Stimulated activated naive CD8-positive, alpha-beta T cell treated with anti-CD3 and anti-CD28 coated beads, Interleukin-15, amount 100 ng/mL, for 72 hours (primary cell): ENCODE measurements around the gene CAGE1.

Source experiments
- ATAC-seq: fragments of 150-1000 bp; cut with Tn5 transposase; 2 replicates; pipeline ENCODE4 v1.10.0; 2021; ENCODE audit warnings: mild to moderate bottlenecking, moderate library complexity
- DNase-seq, 2 donors: peaks; one replicate each; pipeline ENCODE4 v3.0.0; 2021 to 2022
- H3K27ac Mint-ChIP-seq, 2 donors: one replicate each; pipeline ENCODE4 v1.8.0; 2022; ENCODE audit warnings: mild to moderate bottlenecking in 2 of 2, mixed read lengths in 2 of 2, moderate library complexity in 2 of 2
- H3K27me3 Mint-ChIP-seq: one replicate; pipeline ENCODE4 v1.8.0; 2022; ENCODE audit warnings: mixed read lengths
- H3K4me1 Mint-ChIP-seq: one replicate; pipeline ENCODE4 v1.8.0; 2022; ENCODE audit warnings: mild to moderate bottlenecking, mixed read lengths
- H3K4me3 Mint-ChIP-seq, 2 donors: one replicate each; pipeline ENCODE4 v1.8.0; 2022; ENCODE audit warnings: mild to moderate bottlenecking in 2 of 2, mixed read lengths in 2 of 2, moderate library complexity in 1 of 2
- H3K9me3 Mint-ChIP-seq, 2 donors: one replicate each; pipeline ENCODE4 v1.8.0; 2022; ENCODE audit warnings: mixed read lengths in 2 of 2

Gene CAGE1

DNA sequence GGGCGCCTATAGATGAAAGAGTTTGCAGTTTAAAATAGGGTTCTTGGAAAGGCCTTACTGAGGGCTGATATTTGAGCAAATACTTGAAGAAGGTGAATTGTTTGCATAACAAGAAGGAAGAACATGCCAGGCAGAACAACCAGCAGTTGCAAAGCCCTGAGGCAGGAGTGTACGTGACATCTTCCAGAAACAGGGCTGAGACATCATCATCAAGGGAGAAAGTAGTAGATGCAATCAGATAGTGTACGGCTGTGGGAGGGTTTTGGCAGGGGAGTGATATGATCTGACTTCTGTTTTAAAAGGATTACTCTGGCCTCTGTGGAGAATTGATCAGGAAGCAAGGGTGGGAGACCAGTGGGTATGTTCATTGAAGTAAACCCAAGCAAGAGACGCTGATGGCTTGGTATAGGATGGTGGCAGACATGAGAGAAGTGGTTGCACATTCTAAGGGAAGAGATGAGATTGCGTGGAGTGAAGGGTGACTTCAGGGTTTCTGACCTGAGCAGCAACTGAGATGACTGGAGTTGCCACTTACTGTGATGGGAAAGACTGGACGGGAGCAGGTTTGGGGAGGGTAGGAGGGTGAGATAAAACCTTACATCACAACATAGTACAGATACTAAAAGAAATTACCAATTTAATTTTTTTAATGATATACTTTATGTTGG is 28.8 kb upstream of the CAGE1 start:
- no peak overlapping the region for H3K27ac Mint-ChIP-seq
- no peaks in the 10 kb centered on the region for H3K27me3 Mint-ChIP-seq
- no peak overlapping the region for H3K4me3 Mint-ChIP-seq
- ATAC-seq (no peak), DNase-seq (no peak)
- no peaks in the 10 kb centered on the region for H3K9me3 Mint-ChIP-seq
- H3K4me1 Mint-ChIP-seq: no peaks in the 10 kb centered on the region

- no peak for ATAC-seq
- no peaks in the 10 kb centered on the region for H3K27me3 Mint-ChIP-seq
- no peak overlapping the region for H3K27ac Mint-ChIP-seq
Measured at GRCh38 chr6:7417684-7418083, 28.1 kb upstream of the CAGE1 start.

DNA sequence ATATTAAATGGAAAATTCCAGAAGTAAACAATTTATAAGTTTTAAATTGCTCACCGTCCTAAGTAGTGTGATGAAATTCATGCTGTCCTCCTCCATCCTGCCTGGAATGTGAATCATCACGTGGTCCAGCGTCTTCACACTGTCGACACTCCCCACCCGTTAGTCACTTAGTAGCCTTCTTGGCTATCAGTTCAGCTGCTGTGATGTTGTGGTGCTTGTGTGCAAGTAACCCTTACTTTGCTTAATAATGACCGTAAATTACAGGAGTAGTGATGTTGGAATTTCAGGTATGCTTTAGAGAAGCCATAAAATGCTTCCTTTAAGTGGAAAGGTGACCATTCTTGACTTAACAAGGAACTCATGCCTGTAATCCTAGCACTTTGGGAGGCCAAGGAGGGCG is 25.3 kb upstream of the CAGE1 start:
- DNase-seq: no peak
- Mint-ChIP-seq H3K9me3 (no peaks in the 10 kb centered on the region), H3K4me1 (no peaks in the 10 kb centered on the region), H3K27me3 (no peaks in the 10 kb centered on the region), H3K4me3 (no peak overlapping the region), H3K27ac (no peak overlapping the region)
- no peak for ATAC-seq

More at GRCh38 chr6:7417684-7418083, 28.1 kb upstream of the CAGE1 start:
- DNase-seq: no peak
- Mint-ChIP-seq H3K4me3 (no peak overlapping the region), H3K4me1 (no peaks in the 10 kb centered on the region), H3K9me3 (no peaks in the 10 kb centered on the region)

- Mint-ChIP-seq H3K4me1 (no peaks in the 10 kb centered on the region), H3K27ac (no peak overlapping the region), H3K4me3 (no peak overlapping the region), H3K27me3 (no peaks in the 10 kb centered on the region), H3K9me3 (no peaks in the 10 kb centered on the region)
- DNase-seq (no peak), ATAC-seq (no peak)
Measured at GRCh38 chr6:7413151-7413823, 23.7 kb upstream of the CAGE1 start.

- DNase-seq (no peak), ATAC-seq (no peak)
- Mint-ChIP-seq H3K27me3 (no peaks in the 10 kb centered on the region), H3K9me3 (no peaks in the 10 kb centered on the region), H3K4me3 (no peak overlapping the region), H3K4me1 (no peaks in the 10 kb centered on the region), H3K27ac (no peak overlapping the region)
Measured at GRCh38 chr6:7411328-7411727, 21.8 kb upstream of the CAGE1 start.

DNA sequence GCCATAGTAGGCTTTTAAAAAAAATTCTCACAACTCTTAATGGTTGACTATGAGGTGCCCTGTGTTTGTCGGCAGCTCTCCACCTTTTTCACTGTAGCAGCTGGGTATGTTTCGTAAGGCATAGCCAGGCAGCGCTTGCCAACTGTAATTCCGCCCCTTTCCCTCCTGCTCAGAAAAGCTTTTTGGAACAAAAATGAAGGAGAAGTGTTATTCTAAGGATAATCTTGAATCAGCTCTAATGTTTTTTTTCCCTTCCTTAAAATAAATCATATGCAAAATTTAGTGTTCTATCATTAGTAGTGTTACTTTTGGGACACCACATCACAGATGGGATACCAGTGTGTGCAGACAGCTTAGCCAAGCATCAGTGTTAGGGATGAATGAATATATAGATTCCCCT is 21.3 kb upstream of the CAGE1 start:
- DNase-seq (no peak), ATAC-seq (no peak)
- Mint-ChIP-seq H3K27ac (no peak overlapping the region), H3K4me3 (no peak overlapping the region), H3K9me3 (no peaks in the 10 kb centered on the region), H3K4me1 (no peaks in the 10 kb centered on the region), H3K27me3 (no peaks in the 10 kb centered on the region)

GRCh38 chr6:7409740-7410139 is 20.2 kb upstream of the CAGE1 start:
- DNase-seq (no peak), ATAC-seq (no peak)
- Mint-ChIP-seq H3K27ac (peak overlapping the region in 1 of 2 donors; percentile 76), H3K9me3 (no peaks in the 10 kb centered on the region), H3K4me1 (no peaks in the 10 kb centered on the region), H3K4me3 (no peak overlapping the region), H3K27me3 (no peaks in the 10 kb centered on the region)

- H3K4me1 Mint-ChIP-seq: no peaks in the 10 kb centered on the region
- no peaks in the 10 kb centered on the region for H3K27me3 Mint-ChIP-seq
- no peak overlapping the region for H3K27ac Mint-ChIP-seq
- ATAC-seq (no peak), DNase-seq (no peak)
- no peak overlapping the region for H3K4me3 Mint-ChIP-seq
- no peaks in the 10 kb centered on the region for H3K9me3 Mint-ChIP-seq
Measured at GRCh38 chr6:7406743-7407142, 17.2 kb upstream of the CAGE1 start.

DNA sequence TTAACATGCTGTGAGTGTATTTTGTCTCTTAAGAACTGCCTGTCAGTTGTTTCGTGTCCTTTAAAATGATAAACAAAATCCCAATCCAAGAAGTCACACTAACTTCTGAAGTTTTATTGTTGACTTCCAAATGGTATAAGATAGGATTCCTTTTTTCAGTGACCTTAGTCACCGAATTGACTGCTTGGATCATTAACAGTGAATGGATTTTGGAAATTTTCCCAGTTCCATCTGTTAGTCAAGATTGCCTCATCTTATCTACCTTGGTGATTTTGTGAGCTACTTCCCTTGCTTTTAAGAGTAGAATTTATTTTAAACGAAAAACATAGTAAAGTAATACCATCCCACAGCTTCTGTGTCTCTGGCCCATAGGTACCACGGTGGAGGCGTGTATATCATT is 15.0 kb upstream of the CAGE1 start:
- no peaks in the 10 kb centered on the region for H3K27me3 Mint-ChIP-seq
- H3K4me1 Mint-ChIP-seq: no peaks in the 10 kb centered on the region

DNA sequence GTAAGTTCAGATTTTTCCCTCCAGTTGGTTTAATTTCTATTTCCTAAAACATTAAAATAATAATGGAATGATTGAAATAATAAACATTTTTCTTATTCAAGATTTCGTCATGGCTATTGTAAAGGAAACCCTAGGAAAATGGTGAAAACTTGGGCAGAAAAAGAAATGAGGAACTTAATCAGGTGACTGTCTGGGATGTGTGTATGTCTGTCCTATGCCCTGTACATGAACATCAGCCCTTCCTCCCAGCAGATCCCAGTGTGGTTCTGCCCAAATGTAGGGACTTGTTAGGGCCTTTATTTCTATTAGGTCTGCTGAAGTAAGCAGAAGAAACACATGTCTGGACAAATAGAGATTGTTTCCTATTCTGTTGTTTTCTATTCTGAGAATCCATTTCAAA is 13.2 kb upstream of the CAGE1 start:
- ATAC-seq: no peak
- DNase-seq: no peak

More for the DNA sequence above, 15.0 kb upstream of the CAGE1 start:
- H3K27ac Mint-ChIP-seq: no peak overlapping the region
- ATAC-seq (no peak), DNase-seq (no peak)
- H3K9me3 Mint-ChIP-seq: no peaks in the 10 kb centered on the region
- H3K4me3 Mint-ChIP-seq: no peak overlapping the region

GRCh38 chr6:7401075-7401474 is 11.5 kb upstream of the CAGE1 start:
- no peak for DNase-seq
- Mint-ChIP-seq H3K27me3 (no peaks in the 10 kb centered on the region), H3K27ac (no peak overlapping the region), H3K4me3 (no peak overlapping the region), H3K4me1 (no peaks in the 10 kb centered on the region), H3K9me3 (no peaks in the 10 kb centered on the region)
- no peak for ATAC-seq

More for the DNA sequence above, 13.2 kb upstream of the CAGE1 start:
- H3K27ac Mint-ChIP-seq: peak overlapping the region in 1 of 2 donors; percentile 88
- no peaks in the 10 kb centered on the region for H3K9me3 Mint-ChIP-seq
- no peaks in the 10 kb centered on the region for H3K27me3 Mint-ChIP-seq
- no peaks in the 10 kb centered on the region for H3K4me1 Mint-ChIP-seq
- H3K4me3 Mint-ChIP-seq: no peak overlapping the region

DNA sequence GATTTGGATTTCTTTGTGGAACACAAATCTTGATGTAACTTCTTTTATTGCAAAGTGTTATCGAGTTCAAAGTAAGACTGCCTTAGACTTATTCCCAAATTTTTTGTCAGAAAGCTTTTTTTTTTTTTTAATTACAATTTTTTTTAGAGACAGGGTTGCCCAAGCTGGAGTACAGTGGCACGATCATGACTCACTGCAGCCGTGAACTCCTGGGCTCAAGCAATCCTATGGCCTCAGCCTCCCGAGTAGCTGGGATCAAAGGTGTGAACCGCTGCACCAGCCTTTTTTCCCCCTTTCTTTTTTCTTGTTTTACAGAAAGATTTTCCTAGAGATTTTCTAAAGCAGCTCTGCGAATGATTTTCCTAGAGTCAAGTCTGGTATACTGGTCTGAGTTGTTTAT is 2.9 kb upstream of the CAGE1 start:
- peak overlapping the region in 1 of 2 donors; percentile 55 for H3K27ac Mint-ChIP-seq
- H3K27me3 Mint-ChIP-seq: no peaks in the 10 kb centered on the region
- no peaks in the 10 kb centered on the region for H3K9me3 Mint-ChIP-seq
- DNase-seq: no peak
- peaks cover 36% of the 10 kb centered on the region for H3K4me1 Mint-ChIP-seq
- no peak overlapping the region for H3K4me3 Mint-ChIP-seq
- no peak for ATAC-seq

GRCh38 chr6:7391151-7391550 is 1.6 kb upstream of the CAGE1 start:
- Mint-ChIP-seq H3K27me3 (no peaks in the 10 kb centered on the region), H3K4me1 (peaks cover 36% of the 10 kb centered on the region), H3K27ac (no peak overlapping the region), H3K9me3 (no peaks in the 10 kb centered on the region), H3K4me3 (peak overlapping the region; percentile 79 to 94)
- ATAC-seq: no peak
- DNase-seq: no peak

- peak overlapping the region; percentile 97 to 98 for H3K27ac Mint-ChIP-seq
- DNase-seq: no peak
- H3K27me3 Mint-ChIP-seq: no peaks in the 10 kb centered on the region
- H3K4me3 Mint-ChIP-seq: peak overlapping the region; percentile 79 to 94
- ATAC-seq: no peak
- no peaks in the 10 kb centered on the region for H3K9me3 Mint-ChIP-seq
- H3K4me1 Mint-ChIP-seq: peaks cover 36% of the 10 kb centered on the region
Measured at GRCh38 chr6:7390226-7390878, 810 bp upstream of the CAGE1 start.

- Mint-ChIP-seq H3K27ac (peak overlapping the region; percentile 97 to 98), H3K9me3 (no peaks in the 10 kb centered on the region), H3K4me3 (peak overlapping the region; percentile 79 to 94), H3K4me1 (peaks cover 36% of the 10 kb centered on the region), H3K27me3 (no peaks in the 10 kb centered on the region)
- DNase-seq (no peak), ATAC-seq (no peak)
Measured at GRCh38 chr6:7389162-7389450, 436 bp downstream of the CAGE1 start.

- Mint-ChIP-seq H3K27me3 (peaks cover 7% of the 10 kb centered on the region), H3K4me1 (no peaks in the 10 kb centered on the region), H3K27ac (no peak overlapping the region), H3K4me3 (no peak overlapping the region), H3K9me3 (no peaks in the 10 kb centered on the region)
- ATAC-seq (no peak), DNase-seq (no peak)
Measured at GRCh38 chr6:7381092-7381491, 8.4 kb downstream of the CAGE1 start.
